GM12878 (cell line): ENCODE results near the gene SLC2A9. TPM values are rescaled to one million over a fixed set of nuclear protein-coding genes. Genes with fewer than 3 reads are reported as not detected.

Experiments used
- ATAC-seq: fragments of 200-7000 bp; cut with Tn5 transposase; 3 replicates; pipeline ENCODE4 v1.9.1; 2020; ENCODE audit warnings: mild to moderate bottlenecking, moderate library complexity
- BruUV-seq: library from RNA; stranded (reverse); fragments of 400-500 nt; replicated peaks from 2 replicates; lab custom pipeline; 2021; lab: Mats Ljungman, UMichigan
- CTCF ChIA-PET: fragments of 300-600 bp; sonication (Branson Sonifier 250); formaldehyde crosslinking; extraction: SDS; loops from one replicate; lab custom pipeline; 2021; ENCODE audit warnings: inconsistent platforms; lab: Yijun Ruan, JAX
- POLR2A ChIA-PET: fragments of 350-600 bp; formaldehyde crosslinking; extraction: SDS; loops from one replicate; lab custom pipeline; 2021; ENCODE audit warnings: inconsistent platforms; lab: Charles Lee
- RAD21 ChIA-PET: fragments of 300-600 bp; sonication (Branson Sonifier 250); formaldehyde crosslinking; loops from one replicate; lab custom pipeline; 2023; ENCODE audit warnings: antibody characterized with exemption; ENCODE audit not compliant: unreplicated experiment; lab: Charles Lee
- SMC1A ChIA-PET: fragments of 300-600 bp; sonication (Branson Sonifier 250); formaldehyde crosslinking; loops from one replicate; lab custom pipeline; 2023; ENCODE audit not compliant: unreplicated experiment, uncharacterized antibody; lab: Charles Lee
- DNase-seq: peaks from one replicate; pipeline ENCODE4 v3.0.0-alpha.2; 2011; ENCODE audit warnings: low read depth, low spot score
- FAIRE-seq: peaks from 3 replicates; lab custom pipeline; 2011; peaks lifted over from hg19 to GRCh38; lab: Jason Lieb, UNC
- H2AFZ ChIP-seq: 2 replicates; pipeline ENCODE4 v1.6.0; 2011; ENCODE audit warnings: low read depth, low read length, control low read depth; ENCODE audit not compliant: control insufficient read depth
- H3K27ac ChIP-seq: 2 replicates; pipeline ENCODE4 v1.5.1; 2011; ENCODE audit warnings: control low read depth; ENCODE audit not compliant: control insufficient read depth, insufficient read depth
- H3K27me3 ChIP-seq, 2 experiments: replicated peaks in 1 of 2; 2 replicates each; pipeline versions ENCODE4 v1.6.0 to v1.6.1; 2011; ENCODE audit warnings: low read length in 1 of 2; ENCODE audit not compliant: control insufficient read depth in 2 of 2, insufficient read depth in 2 of 2
- H3K36me3 ChIP-seq, 2 experiments: 2 replicates each; pipeline ENCODE4 v1.5.1; 2011; ENCODE audit warnings: low read length in 1 of 2; ENCODE audit not compliant: control insufficient read depth in 2 of 2, insufficient read depth in 2 of 2
- H3K4me1 ChIP-seq: 2 replicates; pipeline ENCODE4 v1.6.1; 2011; ENCODE audit warnings: mild to moderate bottlenecking, low read length, moderate library complexity, mixed read lengths; ENCODE audit not compliant: control insufficient read depth, insufficient read depth
- H3K4me2 ChIP-seq: 2 replicates; pipeline ENCODE4 v1.6.0; 2011; ENCODE audit warnings: control low read depth; ENCODE audit not compliant: control insufficient read depth, insufficient read depth
- H3K4me3 ChIP-seq: fragments of 200-600 bp; sonication (generic); 2 replicates; pipeline ENCODE4 v1.5.1; 2016
- H3K79me2 ChIP-seq: 2 replicates; pipeline ENCODE4 v1.6.0; 2011; ENCODE audit warnings: low read length; ENCODE audit not compliant: control insufficient read depth, insufficient read depth
- H3K9ac ChIP-seq: 2 replicates; pipeline ENCODE4 v1.8.0; 2011; ENCODE audit warnings: low read length, control low read depth, mixed read lengths; ENCODE audit not compliant: control insufficient read depth, insufficient read depth
- H3K9me3 ChIP-seq: replicated peaks from 3 replicates; pipeline ENCODE4 v1.5.1; 2011; ENCODE audit warnings: mild to moderate bottlenecking, low read length; ENCODE audit not compliant: control insufficient read depth, insufficient read depth
- H4K20me1 ChIP-seq: 2 replicates; pipeline ENCODE4 v1.6.0; 2011; ENCODE audit not compliant: control insufficient read depth, insufficient read depth
- CBX5 ChIP-seq: sonication (generic); IDR thresholded peaks from 2 replicates; pipeline ENCODE4 v1.6.1; 2016; ENCODE audit warnings: low read depth, moderate library complexity, mild to moderate bottlenecking, inconsistent platforms
- EP300 ChIP-seq, 2 experiments: fragments of 150-350 bp in 1 of 2; IDR thresholded peaks; 2 replicates each; pipeline ENCODE4 v1.6.1; 2011 to 2012; ENCODE audit warnings: low read depth in 2 of 2, low read length in 2 of 2, borderline replicate concordance in 1 of 2, improper control_type of control experiment in 1 of 2, inconsistent platforms in 1 of 2; ENCODE audit not compliant: control insufficient read depth in 1 of 2
- GABPA ChIP-seq: IDR thresholded peaks from 2 replicates; pipeline ENCODE4 v1.6.1; 2014; ENCODE audit warnings: antibody characterized with exemption, low read depth, mild to moderate bottlenecking, inconsistent platforms
- HCFC1 ChIP-seq: fragments of 150-350 bp; IDR thresholded peaks from 2 replicates; pipeline ENCODE4 v1.6.1; 2014; ENCODE audit warnings: low read length
- IRF4 ChIP-seq: IDR thresholded peaks from 2 replicates; pipeline ENCODE4 v1.6.1; 2011; ENCODE audit warnings: low read depth, low read length
- JUNB ChIP-seq: IDR thresholded peaks from 2 replicates; pipeline ENCODE4 v1.6.1; 2016; ENCODE audit warnings: antibody characterized with exemption, mild to moderate bottlenecking
- LARP7 ChIP-seq: fragments of 450-650 bp; IDR thresholded peaks from 2 replicates; pipeline ENCODE4 v1.6.1; 2017; ENCODE audit warnings: mild to moderate bottlenecking
- NFYA ChIP-seq: IDR thresholded peaks from 2 replicates; pipeline ENCODE4 v1.6.1; 2011; ENCODE audit warnings: low read depth, mild to moderate bottlenecking, low read length, improper control_type of control experiment, borderline replicate concordance
- PRDM15 ChIP-seq: fragments of 450-650 bp; formaldehyde crosslinking; IDR thresholded peaks from 2 replicates; pipeline ENCODE4 v1.4.0; 2020; ENCODE audit warnings: mild to moderate bottlenecking, moderate library complexity
- RBBP5 ChIP-seq: fragments of 200-600 bp; sonication (generic); conservative IDR thresholded peaks from 2 replicates; pipeline ENCODE4 v1.6.1; 2016
- STAT3 ChIP-seq: IDR thresholded peaks from 2 replicates; pipeline ENCODE4 v1.6.1; 2011; ENCODE audit warnings: low read depth, low read length, improper control_type of control experiment
- ZNF622 ChIP-seq: fragments of 450-650 bp; IDR thresholded peaks from 2 replicates; pipeline ENCODE4 v1.6.1; 2017; ENCODE audit warnings: mild to moderate bottlenecking, inconsistent platforms
- WGBS: methylation state at CpG from one replicate; pipeline ENCODE4 v1.1.6; 2016; ENCODE audit warnings: low lambda C conversion rate; ENCODE audit not compliant: insufficient replicate concordance, insufficient coverage; ENCODE audit errors: missing lambda C conversion rate; 5-methylcytosine and 5-hydroxymethylcytosine counted together
- in situ Hi-C: fragments of 300-500 bp; cut with MboI; formaldehyde crosslinking; loops from 9 replicates; pipeline ENCODE4 v1.14.3; 2018; ENCODE audit warnings: mixed read lengths
- intact Hi-C: fragments of 100-400 bp; cut with micrococcal nuclease; formaldehyde crosslinking; loops from one replicate; pipeline ENCODE4 v1.14.2; 2022; ENCODE audit not compliant: unreplicated experiment
- polyA plus RNA-seq, 11 experiments: library from polyadenylated mRNA; depleted of rRNA in 4 of 11; unstranded in 6 of 11; stranded (reverse) in 5 of 11; fragments of >200 nt; fragmentation: Nextera tagmentation in 4 of 11; fragmentation: Illumina TruSeq in 1 of 11; extraction: Ambion mirVana in 4 of 11; extraction: Trizol in 1 of 11; gene quantifications; 1 replicate in 1 of 11; 2 replicates in 10 of 11; pipeline versions ENCODE4 v1.2.1 to v1.2.3, GENCODE V29; 2011 to 2016; ENCODE audit warnings: inconsistent platforms in 2 of 11, missing spikeins in 2 of 11, low read depth in 1 of 11
- total RNA-seq, 4 experiments: library from RNA; depleted of rRNA in 3 of 4; stranded (reverse); fragments of >200 nt in 3 of 4; fragmentation: Illumina TruSeq in 1 of 4; extraction: Trizol in 1 of 4; gene quantifications; 2 replicates each; pipeline versions ENCODE4 v1.2.1 to v1.2.3, GENCODE V29; 2013 to 2021
- TF ChIP-seq, protein P1 (sequence below): fragments of 450-650 bp; conservative IDR thresholded peaks from 2 replicates; pipeline ENCODE4 v1.6.1; 2017; ENCODE audit warnings: mild to moderate bottlenecking, moderate library complexity

SLC2A9 gene
- total and polyA plus RNA-seq, 10 of the 15 experiments (the other 5 are each of a cell fraction or from before 2014, with no cell fraction given), result 0.28 to 2.8 (median 1.2) TPM

GRCh38 chr4:9933184-9933583 lies 88.1 kb downstream of the SLC2A9 start:
- ATAC-seq (no peak), FAIRE-seq (no peak), DNase-seq (no peak)
- H3K27me3 ChIP-seq, result no peaks in the 10 kb centered on the region
- CTCF ChIA-PET, result interaction anchor here (0.8 to 7.9 kb wide), 3 partner anchors 16 to 81 kb away, joined by 3 to 55 read pairs (median 3); no protein-coding TSS in a partner anchor
- 67% methylated on average over 4 of the region's 4 CpGs for WGBS
- H3K79me2 ChIP-seq, result no peaks in the 10 kb centered on the region
- POLR2A ChIA-PET, result interaction anchor here (1.0 kb wide), 1 partner anchor 31 kb away, joined by 3 read pairs; no protein-coding TSS in a partner anchor
- H3K27ac ChIP-seq, result no peak overlapping the region
- TF ChIP-seq NFYA (no peak), STAT3 (no peak), JUNB (no peak), ZNF622 (no peak), LARP7 (no peak)
- no peak overlapping the region for H2AFZ ChIP-seq
- in situ Hi-C loops, result no loop called here
- intact Hi-C loops, result no loop called here
- H3K4me1 ChIP-seq, result no peaks in the 10 kb centered on the region; the same call in 1 of the 2 replicates
- SMC1A ChIA-PET, result interaction anchor here (1.9 to 4.7 kb wide), 2 partner anchors 14 to 81 kb away, joined by 4 to 21 read pairs; no protein-coding TSS in a partner anchor
- no peak overlapping the region for H3K4me2 ChIP-seq
- RAD21 ChIA-PET, result no interaction called here
- H3K9me3 ChIP-seq, result no peaks in the 10 kb centered on the region
- BruUV-seq, result no TSS peak
- no peaks in the 10 kb centered on the region for H3K36me3 ChIP-seq
- H4K20me1 ChIP-seq, result no peaks in the 10 kb centered on the region
- H3K9ac ChIP-seq, result no peak overlapping the region
- no peak overlapping the region for H3K4me3 ChIP-seq

- Histone ChIP-seq H3K4me2 (no peak overlapping the region), H3K27me3 (no peaks in the 10 kb centered on the region), H3K79me2 (no peaks in the 10 kb centered on the region), H3K27ac (no peak overlapping the region), H3K4me3 (no peak overlapping the region), H2AFZ (no peak overlapping the region), H3K36me3 (no peaks in the 10 kb centered on the region), H3K4me1 (no peaks in the 10 kb centered on the region; the same call in 1 of the 2 replicates), H4K20me1 (no peaks in the 10 kb centered on the region), H3K9me3 (no peaks in the 10 kb centered on the region), H3K9ac (no peak overlapping the region)
- CTCF ChIA-PET, result interaction anchor here (0.8 to 7.9 kb wide), 2 partner anchors 19 to 82 kb away, joined by 3 to 55 read pairs; no protein-coding TSS in a partner anchor
- DNase-seq, result no peak
- intact Hi-C loops (no loop called here), in situ Hi-C loops (no loop called here)
- RAD21 ChIA-PET, result no interaction called here
- BruUV-seq, result no TSS peak
- POLR2A ChIA-PET, result interaction anchor here (1.0 kb wide), 1 partner anchor 31 kb away, joined by 3 read pairs; no protein-coding TSS in a partner anchor
- SMC1A ChIA-PET, result interaction anchor here (1.9 to 4.7 kb wide), 2 partner anchors 14 to 82 kb away, joined by 4 to 21 read pairs; no protein-coding TSS in a partner anchor
- WGBS, result 25% methylated on average over 4 of the region's 4 CpGs
- no peak for FAIRE-seq
- ATAC-seq, result no peak
- no peak for TF ChIP-seq RBBP5
- TF ChIP-seq PRDM15, result no peak
- TF ChIP-seq CBX5, result no peak
- TF ChIP-seq GABPA, result no peak
- no peak for TF ChIP-seq IRF4
- TF ChIP-seq, protein P1, sequence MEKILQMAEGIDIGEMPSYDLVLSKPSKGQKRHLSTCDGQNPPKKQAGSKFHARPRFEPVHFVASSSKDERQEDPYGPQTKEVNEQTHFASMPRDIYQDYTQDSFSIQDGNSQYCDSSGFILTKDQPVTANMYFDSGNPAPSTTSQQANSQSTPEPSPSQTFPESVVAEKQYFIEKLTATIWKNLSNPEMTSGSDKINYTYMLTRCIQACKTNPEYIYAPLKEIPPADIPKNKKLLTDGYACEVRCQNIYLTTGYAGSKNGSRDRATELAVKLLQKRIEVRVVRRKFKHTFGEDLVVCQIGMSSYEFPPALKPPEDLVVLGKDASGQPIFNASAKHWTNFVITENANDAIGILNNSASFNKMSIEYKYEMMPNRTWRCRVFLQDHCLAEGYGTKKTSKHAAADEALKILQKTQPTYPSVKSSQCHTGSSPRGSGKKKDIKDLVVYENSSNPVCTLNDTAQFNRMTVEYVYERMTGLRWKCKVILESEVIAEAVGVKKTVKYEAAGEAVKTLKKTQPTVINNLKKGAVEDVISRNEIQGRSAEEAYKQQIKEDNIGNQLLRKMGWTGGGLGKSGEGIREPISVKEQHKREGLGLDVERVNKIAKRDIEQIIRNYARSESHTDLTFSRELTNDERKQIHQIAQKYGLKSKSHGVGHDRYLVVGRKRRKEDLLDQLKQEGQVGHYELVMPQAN, result no peak
- TF ChIP-seq HCFC1, result no peak
- no peak for TF ChIP-seq EP300 (IDR thresholded peaks at IDR 0.05; ENCODE audit: borderline replicate concordance in 1 of 2, control insufficient read depth in 1 of 2, low read depth in 2 of 2, low read length in 2 of 2)
Observed at GRCh38 chr4:9932771-9933170, 88.5 kb downstream of the SLC2A9 start.
